Measurements from ENCODE around the gene ST8SIA5. TPM values are rescaled to one million over a fixed set of nuclear protein-coding genes. Genes with fewer than 3 reads are reported as not detected.

The ST8SIA5 gene
- total and polyA plus RNA-seq, 10 donors, result under 0.01 to 0.30 (median 0.07) TPM; not detected in 3

DNA sequence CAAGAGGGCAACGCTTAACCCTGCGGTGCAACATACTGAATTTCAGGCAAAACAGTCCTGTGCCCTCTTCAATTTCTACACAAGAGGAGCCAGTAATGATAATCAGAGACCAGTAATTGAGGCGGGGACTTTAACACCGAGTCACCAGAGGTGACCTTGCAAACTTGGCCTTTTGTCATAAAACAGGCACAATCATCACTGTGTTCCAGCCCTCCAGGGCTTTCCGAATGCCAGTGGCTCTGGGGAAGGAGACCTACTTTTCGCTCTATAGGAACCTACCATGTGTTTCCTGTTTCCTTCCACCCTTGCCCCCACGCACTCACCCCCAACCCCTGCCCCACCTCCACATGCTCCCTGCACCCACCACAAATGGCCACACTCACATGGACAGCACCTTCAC is 52.7 kb downstream of the ST8SIA5 start:
- intact Hi-C loops (cut with DNase I; ENCODE audit: low total_unique reads), result no loop called here
- no peak overlapping the region for H3K27ac ChIP-seq
- DNase-seq, result no peak
- H3K36me3 ChIP-seq, result no peaks in the 10 kb centered on the region
- 52 to 63% (median 56%) methylated on average over 7 of the region's 7 CpGs for WGBS, 5 donors
- TF ChIP-seq POLR2AphosphoS5 (IDR thresholded peaks at IDR 0.05) (no peak), POLR2A (IDR thresholded peaks at IDR 0.05) (no peak)
- TF ChIP-seq, protein P1, sequence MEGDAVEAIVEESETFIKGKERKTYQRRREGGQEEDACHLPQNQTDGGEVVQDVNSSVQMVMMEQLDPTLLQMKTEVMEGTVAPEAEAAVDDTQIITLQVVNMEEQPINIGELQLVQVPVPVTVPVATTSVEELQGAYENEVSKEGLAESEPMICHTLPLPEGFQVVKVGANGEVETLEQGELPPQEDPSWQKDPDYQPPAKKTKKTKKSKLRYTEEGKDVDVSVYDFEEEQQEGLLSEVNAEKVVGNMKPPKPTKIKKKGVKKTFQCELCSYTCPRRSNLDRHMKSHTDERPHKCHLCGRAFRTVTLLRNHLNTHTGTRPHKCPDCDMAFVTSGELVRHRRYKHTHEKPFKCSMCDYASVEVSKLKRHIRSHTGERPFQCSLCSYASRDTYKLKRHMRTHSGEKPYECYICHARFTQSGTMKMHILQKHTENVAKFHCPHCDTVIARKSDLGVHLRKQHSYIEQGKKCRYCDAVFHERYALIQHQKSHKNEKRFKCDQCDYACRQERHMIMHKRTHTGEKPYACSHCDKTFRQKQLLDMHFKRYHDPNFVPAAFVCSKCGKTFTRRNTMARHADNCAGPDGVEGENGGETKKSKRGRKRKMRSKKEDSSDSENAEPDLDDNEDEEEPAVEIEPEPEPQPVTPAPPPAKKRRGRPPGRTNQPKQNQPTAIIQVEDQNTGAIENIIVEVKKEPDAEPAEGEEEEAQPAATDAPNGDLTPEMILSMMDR (IDR thresholded peaks at IDR 0.05 in 8 of 11, conservative IDR thresholded peaks at IDR 0.05 in 3 of 11), result no peak
- no peaks in the 10 kb centered on the region for H3K4me1 ChIP-seq
- no peaks in the 10 kb centered on the region for H3K27me3 ChIP-seq (replicated peaks in 1 of 7)
- no peak overlapping the region for H3K4me3 ChIP-seq
- H3K9me3 ChIP-seq, result no peaks in the 10 kb centered on the region

DNA sequence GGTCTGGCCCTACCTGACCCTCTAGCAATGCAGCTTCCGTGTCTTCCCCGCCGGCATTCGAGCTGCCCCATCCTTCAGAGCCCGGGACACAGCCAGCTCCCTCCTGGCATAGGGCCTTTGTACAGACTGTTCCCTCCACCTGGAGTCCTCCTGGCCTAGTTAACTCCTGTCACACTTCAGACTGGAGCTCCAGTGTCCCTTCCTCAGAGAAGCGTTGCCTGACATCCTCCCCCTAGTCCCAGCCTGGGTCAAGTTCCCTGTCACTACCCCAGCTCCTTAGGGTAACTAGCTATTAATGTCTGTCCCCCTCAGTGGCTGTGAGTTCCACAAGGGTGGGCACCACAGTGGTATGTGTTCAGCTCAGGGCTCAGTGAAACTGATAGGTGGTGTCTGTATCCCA is 54.4 kb downstream of the ST8SIA5 start:
- no peak for DNase-seq
- Histone ChIP-seq H3K27me3 (replicated peaks in 1 of 7) (no peaks in the 10 kb centered on the region), H3K27ac (no peak overlapping the region), H3K9me3 (no peaks in the 10 kb centered on the region), H3K4me1 (no peaks in the 10 kb centered on the region), H3K36me3 (no peaks in the 10 kb centered on the region), H3K4me3 (no peak overlapping the region)
- intact Hi-C loops (cut with DNase I; ENCODE audit: low total_unique reads), result no loop called here
- TF ChIP-seq POLR2A (IDR thresholded peaks at IDR 0.05) (no peak), POLR2AphosphoS5 (IDR thresholded peaks at IDR 0.05) (no peak)
- TF ChIP-seq, protein P1 (IDR thresholded peaks at IDR 0.05 in 8 of 11, conservative IDR thresholded peaks at IDR 0.05 in 3 of 11), result no peak
- 81 to 92% (median 90%) methylated on average over 6 of the region's 6 CpGs for WGBS, 5 donors

DNA sequence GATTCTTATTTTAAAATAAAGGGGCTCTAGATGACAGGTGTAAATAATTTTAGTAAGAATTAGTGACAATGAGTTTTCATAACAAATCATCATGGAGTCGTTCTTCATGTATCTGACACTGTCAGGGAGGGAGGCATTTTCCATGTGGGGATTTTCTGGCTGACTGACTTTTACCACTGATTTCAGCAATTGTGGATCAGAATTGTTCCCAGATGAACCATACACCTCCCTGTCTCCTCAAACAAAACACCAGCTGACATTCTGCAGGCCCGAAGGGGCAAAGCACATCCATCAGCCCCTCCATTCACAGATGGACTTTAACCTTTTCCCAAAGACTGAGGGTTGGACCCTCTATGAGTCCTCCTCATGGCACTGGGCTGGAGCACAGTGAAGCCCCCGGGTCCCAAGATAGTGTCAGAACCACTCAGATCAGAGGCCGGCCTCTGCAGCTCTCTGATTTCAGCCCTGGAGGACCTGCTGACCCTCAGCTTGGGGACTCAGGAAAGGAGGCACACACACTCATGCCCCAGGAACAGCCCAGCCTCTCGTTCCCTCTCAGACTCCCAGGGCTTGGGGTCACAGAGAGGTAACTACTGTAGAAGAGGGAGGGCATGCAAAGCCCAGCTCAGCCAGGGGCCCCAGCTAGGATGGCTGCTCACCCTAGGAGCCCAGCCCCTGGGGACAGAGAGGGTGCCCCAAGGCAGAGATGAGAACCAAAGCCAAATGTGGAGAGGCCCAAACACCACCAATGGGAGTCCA is 56.6 kb downstream of the ST8SIA5 start:
- WGBS, 5 donors, result 61 to 86% (median 80%) methylated on average over 4 to 5 of the region's 5 CpGs

DNA sequence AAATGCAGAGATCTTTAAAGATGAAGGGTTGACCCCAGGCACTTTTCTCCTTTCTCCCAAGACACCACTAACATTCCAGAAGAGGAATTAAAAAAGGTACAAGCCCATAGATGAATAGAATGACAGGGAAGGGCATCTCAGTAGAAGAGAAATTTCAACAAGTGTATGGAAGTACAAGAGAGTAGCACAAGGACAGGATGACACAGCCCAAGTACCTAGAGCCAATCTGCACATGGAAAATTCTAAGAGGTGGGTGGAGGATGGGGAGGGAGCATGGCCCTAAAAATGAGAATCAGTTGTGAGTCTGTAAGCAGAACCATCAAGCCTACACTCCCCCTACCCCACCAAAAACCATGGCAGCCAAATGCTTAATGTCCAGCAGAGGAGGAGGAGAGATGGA is 60.2 kb downstream of the ST8SIA5 start:
- Histone ChIP-seq H3K27ac (no peak overlapping the region), H3K4me1 (no peaks in the 10 kb centered on the region), H3K4me3 (no peak overlapping the region), H3K27me3 (replicated peaks in 1 of 7) (no peaks in the 10 kb centered on the region), H3K9me3 (no peaks in the 10 kb centered on the region), H3K36me3 (no peaks in the 10 kb centered on the region)
- intact Hi-C loops (cut with DNase I; ENCODE audit: low total_unique reads), result no loop called here
- no peak for DNase-seq
- TF ChIP-seq POLR2A (IDR thresholded peaks at IDR 0.05) (no peak), POLR2AphosphoS5 (IDR thresholded peaks at IDR 0.05) (no peak)
- TF ChIP-seq, protein P1 (IDR thresholded peaks at IDR 0.05 in 8 of 11, conservative IDR thresholded peaks at IDR 0.05 in 3 of 11), result no peak

More for the DNA sequence above, 56.6 kb downstream of the ST8SIA5 start:
- no peak for TF ChIP-seq POLR2AphosphoS5 (IDR thresholded peaks at IDR 0.05)
- TF ChIP-seq, protein P1 (IDR thresholded peaks at IDR 0.05 in 8 of 11, conservative IDR thresholded peaks at IDR 0.05 in 3 of 11), result no peak
- intact Hi-C loops (cut with DNase I; ENCODE audit: low total_unique reads), result no loop called here
- DNase-seq, result peak; percentile 45
- Histone ChIP-seq H3K36me3 (no peaks in the 10 kb centered on the region), H3K27me3 (replicated peaks in 1 of 7) (no peaks in the 10 kb centered on the region), H3K9me3 (no peaks in the 10 kb centered on the region), H3K27ac (no peak overlapping the region), H3K4me3 (no peak overlapping the region), H3K4me1 (no peaks in the 10 kb centered on the region)
